GM21786 (cell line): Measurements from ENCODE around the gene ZNF747.

Source experiments
- ATAC-seq: cut with Tn5 transposase; IDR thresholded peaks from one replicate; pipeline ENCODE4 v1.9.1; 2021; ENCODE audit not compliant: unreplicated experiment

The ZNF747 gene

DNA sequence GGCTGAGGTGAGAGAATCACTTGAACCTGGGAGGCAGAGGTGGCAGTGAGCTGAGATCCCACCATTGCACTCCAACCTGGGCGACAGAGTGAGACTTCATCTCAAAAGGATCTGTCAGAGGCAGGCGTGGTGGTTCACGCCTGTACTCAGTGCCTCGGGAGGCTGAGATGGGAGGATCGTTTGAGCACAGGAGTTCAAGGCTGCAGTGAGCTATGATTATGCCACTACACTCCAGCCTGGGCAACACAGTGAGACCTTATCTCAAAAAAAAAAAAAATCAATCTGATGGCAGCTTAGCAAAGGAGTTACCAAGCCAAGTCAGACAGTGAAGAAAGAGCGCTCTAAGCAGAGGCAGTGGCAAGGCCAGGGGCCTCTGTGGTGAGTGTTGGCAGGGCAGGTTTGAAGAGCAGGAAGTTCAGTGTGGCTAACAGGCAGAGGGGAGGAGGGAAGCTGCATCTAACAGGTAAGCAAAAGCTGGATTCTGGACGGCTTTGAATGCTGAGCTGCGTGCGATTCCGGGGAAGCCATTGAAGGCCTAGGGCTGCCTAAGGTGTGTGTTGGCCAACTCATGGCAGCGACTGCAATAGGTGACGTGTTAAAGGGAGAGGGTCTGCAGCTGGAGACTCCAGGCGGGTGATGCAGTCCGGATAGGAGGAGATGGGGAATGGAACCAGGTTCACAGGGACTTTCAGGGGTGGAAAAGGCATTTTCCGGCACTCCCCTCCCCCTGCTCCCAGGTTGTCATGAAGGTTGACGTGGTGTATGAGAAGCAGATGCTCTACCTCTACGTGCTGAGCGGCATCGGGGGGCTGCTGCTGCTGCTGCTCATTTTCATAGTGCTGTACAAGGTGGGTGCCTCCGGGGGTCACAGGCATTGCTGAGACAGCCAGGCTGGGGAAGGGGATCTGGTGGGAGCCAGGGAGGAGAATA is 15.3 kb downstream of the ZNF747 start:
- no peak for ATAC-seq

DNA sequence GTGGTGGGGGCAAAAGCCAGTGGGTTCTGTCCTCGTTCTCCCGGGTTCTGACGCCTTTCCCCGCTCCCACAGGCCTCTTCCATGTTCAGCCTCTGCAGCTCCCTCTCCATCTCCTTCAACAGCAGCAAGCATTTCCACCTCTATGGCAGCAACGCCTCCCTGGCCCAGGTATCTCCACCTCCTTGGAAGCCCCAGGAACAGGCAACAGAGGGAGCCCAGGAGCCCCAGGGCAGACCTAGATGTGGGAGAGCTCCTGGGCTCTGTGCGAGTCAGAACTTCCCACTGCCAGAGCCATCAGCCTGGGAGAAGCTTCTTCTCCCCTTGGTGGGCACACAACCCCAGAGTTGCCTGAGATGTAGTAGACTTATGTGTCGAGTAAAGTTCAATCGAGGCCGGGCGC is 16.1 kb downstream of the ZNF747 start:
- ATAC-seq = no peak

DNA sequence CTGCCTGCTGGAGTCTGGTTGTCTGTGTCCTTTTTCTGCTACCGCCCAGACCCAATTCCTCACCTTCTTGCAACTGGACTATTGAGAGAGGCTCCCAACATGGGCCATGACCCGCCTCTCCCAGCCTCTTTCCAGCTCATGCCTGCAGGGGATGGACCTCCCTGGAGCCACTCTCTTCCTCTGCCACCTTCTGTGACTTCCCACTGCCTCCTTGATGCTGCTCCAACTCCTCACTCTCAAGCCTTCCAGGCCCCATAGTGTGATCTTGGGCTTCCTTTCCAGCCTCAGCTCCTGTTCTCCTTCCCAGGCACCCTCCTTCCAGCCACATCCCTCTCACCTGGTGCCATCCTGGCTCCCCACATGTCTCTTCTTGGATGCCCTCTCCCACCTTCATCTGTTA is 19.4 kb downstream of the ZNF747 start:
- no peak for ATAC-seq

DNA sequence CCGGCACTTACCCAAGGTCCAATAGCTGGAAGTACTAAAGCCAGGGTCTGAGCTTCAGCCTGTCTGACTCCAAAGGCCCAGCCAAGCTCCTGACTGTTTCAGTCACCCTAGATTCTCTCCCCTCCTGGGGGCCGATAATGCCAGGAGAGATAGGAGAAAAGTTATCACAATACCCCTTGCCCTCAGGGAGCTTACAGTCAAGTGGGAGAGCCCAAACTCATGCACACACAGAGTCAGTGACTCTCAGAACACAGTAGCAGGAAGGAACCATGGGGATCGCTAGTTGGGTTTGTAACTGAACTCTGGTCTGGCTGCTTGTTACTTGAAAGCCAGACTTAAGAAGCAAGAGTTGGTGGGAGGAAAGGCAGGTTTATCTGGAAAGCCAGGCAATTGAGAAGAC is 23.1 kb downstream of the ZNF747 start:
- no peak for ATAC-seq

DNA sequence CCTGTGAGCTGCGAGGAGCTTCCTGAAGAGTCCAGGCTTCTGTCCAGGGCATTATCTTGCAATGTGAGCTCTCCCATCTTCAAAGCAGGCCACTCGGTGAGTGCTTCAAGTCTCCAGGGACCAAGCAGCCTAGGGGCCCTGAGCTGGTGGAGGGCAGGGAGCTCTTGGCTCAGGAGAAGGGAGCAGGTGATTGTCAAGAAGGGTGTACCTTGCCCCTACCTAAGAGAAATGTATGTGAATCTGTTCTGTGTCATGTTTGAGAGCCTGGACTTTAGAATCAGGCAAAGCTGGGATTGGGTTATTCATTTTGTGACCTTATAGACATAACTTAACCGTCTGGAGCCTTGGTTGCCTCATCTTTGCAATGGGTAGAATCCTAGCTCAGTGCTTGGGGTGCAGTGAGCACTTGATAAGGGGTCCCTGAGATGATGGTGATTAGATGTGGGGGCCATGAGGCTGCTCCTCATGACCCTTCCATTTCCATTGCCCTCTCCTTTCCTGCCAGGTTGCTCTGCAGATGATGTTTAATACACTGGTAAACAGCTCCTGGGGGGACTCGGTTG is 24.2 kb downstream of the ZNF747 start:
- no peak for ATAC-seq

DNA sequence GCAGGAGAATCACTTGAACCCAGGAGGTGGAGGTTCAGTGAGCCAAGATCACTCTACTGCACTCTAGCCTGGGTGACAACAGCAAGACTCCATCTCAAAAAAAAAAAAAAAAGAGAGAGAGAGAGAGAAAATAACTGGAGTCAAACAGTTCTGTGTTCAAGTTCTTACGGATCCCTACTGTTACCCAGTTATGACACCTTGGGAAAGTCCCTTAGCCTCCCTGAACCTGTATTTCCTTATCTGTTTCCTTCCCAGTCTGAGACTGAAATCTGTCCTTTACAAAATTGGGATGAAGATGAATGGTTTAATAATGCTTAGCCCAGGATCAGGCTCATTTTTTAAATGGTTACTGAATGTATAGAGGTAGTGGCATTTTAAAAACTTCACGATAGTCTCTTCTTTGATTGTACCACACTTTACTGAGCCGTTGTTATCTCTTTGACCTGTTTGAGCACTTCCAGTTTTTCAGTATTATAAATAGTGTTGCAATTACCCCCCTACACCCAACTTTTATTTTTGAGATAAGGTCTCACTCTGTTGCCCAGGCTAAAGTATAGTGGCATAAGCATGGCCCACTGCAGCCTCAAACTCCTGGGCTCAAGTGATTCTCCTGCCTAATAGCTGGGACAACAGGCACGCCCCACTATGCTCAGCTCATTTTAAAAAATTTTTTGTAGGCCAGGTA is 25.4 kb downstream of the ZNF747 start:
- no peak for ATAC-seq

DNA sequence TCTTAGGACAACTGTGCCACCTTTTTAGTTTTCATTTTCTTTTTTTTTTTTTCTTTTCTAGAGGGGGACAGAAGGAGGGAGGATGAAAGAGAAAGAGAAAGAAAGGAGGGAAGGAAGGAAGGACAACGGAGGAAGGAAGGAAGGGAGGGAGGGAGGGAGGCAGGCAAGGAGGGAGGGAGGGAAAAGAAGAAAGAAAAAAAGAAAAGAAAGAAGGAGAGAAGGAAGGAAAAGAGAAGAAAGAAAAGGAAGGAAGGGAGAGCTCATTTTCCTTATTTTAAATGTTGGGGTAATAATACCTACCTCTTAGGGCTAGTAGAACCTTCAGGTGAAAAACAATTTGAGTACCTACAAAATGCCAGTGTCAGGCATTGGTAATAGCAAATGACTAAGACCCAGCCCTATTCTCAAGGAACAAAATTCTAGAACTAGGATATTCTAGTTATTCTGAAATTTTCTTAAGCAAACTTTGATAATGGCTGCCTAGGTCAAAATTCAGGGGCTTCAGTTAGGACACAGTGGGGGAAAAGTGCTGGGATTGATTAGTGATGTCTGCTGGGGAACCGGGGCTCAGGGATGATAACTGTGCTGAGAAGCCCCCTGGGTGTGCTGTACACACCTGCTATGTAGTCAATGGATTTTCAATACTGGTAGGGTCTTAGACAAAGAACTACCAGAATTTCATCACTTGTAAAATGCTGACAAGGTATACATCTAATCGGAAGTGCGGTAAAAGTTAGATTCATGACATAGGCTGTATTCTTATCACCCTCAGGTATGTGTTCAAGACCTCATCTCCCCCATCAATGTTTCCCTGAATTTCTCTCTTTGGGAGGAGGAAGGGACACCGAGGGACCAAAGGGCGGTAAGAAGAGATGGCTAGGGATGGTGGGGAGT is 31.0 kb downstream of the ZNF747 start:
- ATAC-seq = no peak

DNA sequence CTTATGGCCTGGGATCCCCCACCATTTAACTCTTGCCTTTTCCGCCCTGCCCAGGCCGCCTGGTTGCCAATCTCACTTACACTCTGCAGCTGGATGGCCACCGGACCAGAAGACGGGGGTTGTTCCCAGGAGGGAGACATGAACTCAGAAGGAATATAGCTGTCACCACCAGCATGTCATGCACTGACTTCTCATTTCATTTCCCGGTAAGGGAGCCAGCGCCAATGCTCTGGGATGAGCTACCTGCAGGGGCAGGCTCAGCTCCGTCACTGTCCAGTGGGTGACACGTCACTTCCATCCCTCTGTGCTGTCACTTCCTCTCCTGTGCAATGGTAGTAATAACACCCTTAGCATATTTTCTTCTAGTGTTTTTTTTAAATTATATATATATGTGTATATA is 35.4 kb downstream of the ZNF747 start:
- ATAC-seq = no peak

DNA sequence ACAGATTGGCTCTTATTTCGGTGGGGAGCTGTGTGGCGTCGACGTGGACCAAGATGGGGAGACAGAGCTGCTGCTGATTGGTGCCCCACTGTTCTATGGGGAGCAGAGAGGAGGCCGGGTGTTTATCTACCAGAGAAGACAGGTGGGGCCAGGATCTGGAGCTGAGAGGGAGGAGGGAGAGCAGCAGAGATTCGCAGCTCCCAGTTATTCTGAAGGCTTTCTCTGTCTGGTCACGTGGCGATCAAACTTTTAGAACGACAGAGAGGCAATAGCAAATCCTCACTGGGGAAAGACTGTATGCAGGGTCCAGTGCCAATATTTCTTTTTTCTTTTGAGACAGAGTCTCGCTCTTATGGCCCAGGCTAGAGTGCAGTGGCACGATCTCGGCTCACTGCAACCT is 39.9 kb downstream of the ZNF747 start:
- no peak for ATAC-seq

DNA sequence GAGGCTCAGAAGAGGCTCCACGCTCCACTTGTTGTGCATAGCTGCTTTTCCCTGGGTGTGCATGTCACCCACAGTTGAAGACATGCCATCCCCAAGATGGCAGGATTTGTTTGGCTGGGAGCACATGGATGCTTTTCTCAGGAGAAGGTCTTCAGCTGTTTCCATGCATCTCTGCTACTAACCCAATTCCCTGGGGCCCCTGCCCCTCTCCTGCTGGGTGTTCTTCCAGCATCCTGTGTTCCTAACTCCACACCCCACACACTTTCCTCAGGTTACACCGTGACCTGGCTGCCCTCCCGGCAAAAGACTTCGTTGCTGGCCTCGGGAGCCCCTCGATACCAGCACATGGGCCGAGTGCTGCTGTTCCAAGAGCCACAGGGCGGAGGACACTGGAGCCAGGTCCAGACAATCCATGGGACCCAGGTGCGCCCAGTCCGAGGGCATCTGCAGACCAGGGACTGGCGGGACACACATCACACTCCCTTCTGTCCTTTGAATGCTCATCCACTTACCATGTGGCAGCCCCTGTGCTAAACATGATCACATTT is 40.6 kb downstream of the ZNF747 start:
- ATAC-seq = no peak

DNA sequence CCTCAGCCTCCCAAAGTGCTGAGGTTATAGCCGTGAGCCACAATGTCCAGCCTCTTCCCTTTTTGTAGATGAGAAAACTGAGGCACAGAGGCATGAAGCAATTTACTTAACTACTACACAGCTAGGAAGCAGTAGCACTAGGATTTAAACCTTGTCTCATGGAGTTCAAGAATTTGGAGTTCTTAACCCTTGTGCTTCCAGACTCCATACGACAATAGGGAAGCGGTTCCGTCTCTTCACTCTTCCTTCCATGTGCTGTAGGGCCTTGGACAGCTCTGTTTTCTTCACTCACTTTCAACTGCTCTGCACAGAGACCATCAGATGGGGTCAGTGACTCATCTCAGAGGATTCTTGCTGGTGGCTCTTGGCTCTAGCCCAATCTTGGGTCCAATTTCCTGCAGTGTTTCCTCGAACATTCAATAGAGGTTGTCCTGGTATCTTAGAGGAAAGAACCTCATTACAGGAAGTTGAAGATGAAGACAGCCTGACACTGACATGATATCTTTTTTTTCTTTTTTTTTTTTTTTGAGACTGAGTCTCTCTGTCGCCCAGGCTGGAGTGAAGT is 42.8 kb downstream of the ZNF747 start:
- ATAC-seq = no peak

DNA sequence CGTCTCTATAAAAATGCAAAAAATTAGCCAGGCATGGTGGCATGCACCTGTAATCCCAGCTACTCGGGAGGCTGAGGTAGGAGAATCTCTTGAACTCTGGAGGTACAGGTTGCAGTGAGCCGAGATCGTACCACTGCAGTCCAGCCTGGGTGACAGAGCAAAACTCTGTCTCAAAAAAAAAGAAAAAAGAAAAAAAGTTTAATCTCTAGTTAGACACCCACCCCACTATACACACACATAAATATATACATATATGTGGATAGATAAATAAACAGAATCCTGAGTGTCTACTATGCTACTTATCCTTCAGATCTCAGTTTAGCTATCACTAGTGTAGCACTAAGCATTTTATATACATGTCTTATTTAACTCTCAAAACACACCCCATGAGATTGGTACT is 43.4 kb downstream of the ZNF747 start:
- ATAC-seq = no peak

DNA sequence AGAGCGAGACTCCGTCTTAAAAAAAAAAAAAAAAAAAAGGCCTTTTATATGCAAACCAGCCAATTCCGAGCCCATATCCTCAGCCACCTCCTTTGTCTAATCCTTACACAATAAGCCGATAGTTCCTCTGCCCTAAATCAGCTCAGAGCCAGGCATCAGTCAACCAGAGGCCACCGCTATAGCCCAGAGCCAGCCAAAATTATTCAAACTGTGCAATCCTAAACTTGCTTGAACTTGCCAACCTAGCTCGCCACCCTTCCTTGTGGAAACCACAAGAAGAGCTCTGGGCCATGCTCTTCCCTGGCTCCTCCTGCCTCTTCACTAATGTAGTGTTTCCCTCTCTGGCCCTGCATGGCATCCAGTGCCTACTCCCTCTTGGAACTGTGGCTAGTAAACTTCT is 44.4 kb downstream of the ZNF747 start:
- ATAC-seq = no peak

DNA sequence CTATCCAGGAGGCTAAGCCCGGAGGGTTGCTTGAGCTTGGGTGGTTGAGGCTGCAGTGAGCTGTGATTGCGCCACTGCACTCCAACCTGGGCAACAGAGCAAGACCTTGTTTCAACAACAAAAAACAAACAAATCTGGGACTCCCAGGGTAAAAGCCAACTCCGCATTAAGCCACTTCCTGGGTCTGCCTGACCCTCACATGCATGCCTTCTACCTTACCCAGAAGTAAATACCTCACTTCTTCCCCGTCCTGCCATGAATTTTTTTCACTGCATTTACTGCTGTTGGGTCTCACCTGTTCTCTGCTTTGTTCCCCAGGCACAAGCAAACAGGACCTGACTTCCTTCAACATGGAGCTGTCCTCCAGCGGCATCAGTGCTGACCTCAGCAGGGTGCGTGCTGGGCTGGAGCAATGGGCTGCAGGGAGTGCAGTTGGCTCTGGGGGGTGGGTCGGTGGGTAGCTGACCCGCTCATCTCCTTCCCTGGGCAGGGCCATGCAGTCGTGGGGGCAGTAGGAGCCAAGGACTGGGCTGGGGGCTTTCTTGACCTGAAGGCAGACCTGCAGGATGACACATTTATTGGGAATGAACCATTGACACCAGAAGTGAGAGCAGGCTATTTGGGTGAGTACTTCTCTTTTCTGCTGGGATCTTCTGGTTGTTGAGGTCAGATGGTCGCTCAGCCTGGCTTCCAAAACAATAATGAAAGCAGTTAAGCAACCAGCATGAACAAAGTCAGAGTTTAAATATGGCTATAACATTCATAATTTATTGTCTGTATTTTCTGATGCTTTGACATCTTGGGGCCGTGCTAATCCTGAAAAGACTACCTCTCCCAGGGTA is 45.7 kb downstream of the ZNF747 start:
- ATAC-seq = no peak

DNA sequence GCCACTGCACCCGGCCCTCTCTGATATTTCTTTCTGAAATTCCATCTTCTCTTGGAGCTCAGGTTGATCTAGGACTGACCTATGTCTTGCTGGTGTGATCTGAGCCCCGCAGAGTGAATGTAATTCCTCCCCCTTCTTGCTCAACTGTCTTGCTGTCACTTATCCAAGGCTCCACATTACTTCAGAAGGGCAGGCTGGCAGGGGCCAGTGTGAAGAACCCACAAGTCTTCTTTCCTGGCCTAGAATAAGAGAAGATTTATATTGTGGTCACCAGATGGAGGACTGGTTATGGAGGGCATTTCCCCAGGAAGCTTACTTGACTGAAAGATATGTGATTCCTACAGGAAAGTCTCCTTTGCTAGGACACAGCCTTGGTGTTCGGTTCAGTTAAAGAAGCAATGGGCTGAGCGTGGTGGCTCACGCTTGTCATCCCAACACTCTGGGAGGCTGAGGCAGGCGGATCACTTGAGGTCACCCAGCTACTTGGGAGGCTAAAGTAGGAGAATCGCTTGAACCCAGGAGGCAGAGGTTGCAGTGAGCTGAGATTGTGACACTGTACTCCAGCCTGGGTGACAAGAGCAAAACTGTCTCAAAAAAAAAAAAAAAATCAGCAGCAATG is 48.7 kb downstream of the ZNF747 start:
- ATAC-seq = no peak

DNA sequence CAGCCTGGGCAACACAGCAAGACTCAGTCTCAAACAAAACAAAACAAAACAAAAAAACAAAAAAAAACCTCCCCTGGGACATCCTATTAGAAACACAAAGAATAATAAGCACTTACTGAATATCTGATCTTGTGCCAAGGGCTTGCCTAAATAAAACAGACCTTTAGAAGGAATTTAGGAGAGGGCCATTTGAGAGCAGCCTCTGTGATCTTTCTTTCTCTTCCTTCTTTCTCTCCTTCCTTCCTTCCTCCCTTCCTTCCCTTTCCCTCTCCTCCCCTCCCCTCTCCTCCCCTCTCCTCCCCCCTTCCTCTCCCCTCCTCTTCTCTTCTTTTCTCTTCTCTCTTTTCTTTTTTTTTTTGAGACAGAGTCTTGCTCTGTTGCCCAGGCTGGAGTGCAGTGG is 49.8 kb downstream of the ZNF747 start:
- no peak for ATAC-seq

DNA sequence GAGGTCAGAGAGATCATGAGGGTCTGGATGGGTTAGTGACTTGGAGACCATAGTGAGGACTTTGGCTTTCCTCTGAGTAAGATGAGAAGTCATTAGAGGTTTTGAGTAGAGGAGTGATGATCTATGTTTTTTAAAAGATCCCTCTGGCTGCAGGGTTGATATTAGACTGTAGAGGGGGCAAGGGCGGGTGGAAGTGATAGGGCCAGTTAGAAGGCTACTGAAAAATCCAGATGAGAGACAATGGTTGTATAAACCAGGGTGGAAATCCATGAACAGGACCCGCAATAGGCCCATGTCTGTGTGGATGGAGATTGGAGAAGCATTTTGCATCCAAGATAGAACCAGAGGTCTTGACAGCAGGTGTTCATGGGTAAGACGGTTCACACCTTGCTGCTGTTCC is 52.3 kb downstream of the ZNF747 start:
- ATAC-seq = no peak

DNA sequence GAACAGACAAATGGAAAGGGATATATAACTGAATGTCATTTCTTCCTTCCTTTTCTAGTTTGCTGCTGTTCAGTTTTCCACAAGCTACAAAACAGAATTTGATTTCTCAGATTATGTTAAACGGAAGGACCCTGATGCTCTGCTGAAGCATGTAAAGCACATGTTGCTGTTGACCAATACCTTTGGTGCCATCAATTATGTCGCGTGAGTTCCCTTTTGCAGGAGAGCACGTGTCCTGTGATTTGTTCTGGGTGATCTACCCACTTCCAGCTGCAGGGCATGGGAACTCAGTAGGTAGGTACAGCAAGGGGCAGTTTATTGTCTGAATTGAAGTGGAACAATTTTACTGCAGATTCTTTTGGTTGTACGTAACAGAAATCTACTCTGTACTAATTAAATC is 53.3 kb downstream of the ZNF747 start:
- no peak for ATAC-seq
